Left lobe of liver (tissue), 2 donors: ENCODE results near the gene PPP1R26. TPM values are rescaled to one million over a fixed set of nuclear protein-coding genes. Genes with fewer than 3 reads are reported as not detected.
"Not testable (repeated sequence)": the region's sequence is repeated elsewhere in the genome, so short reads cannot be mapped to it uniquely, and the experiment has no call there.

Source experiments
- ATAC-seq: fragments of 200-7000 bp; cut with Tn5 transposase; one replicate; pipeline ENCODE4 v1.9.1; 2020; ENCODE audit warnings: mild to moderate bottlenecking, moderate library complexity
- DNase-seq: peaks from one replicate; pipeline ENCODE4 v3.0.0-alpha.2; 2020; ENCODE audit warnings: low spot score
- total RNA-seq: library from RNA; stranded (reverse); gene quantifications from one replicate; pipeline ENCODE4 v1.2.1, GENCODE V29; 2021
- donor health status: DM: no; HTN: no; CAD: no; lungs with moderate emphysema.
- donor health status: DM: no; HTN: yes; CAD: no.

PPP1R26 gene
- total RNA-seq, 1 donor from 2014 or later: 7.4 TPM

GRCh38 chr9:135519179-135519971, 39.8 kb downstream of the PPP1R26 start:
- DNase-seq: no peak
- no peak for ATAC-seq

GRCh38 chr9:135520916-135521607, 41.5 kb downstream of the PPP1R26 start, which contains the start of gene LCN1:
Gene LCN1 (plus strand): TSS chr9:135521440. CDS start chr9:135521498, 58 bp downstream.
- DNase-seq (peak; percentile 28), ATAC-seq (no peak)

GRCh38 chr9:135521608-135522095, 42.1 kb downstream of the PPP1R26 start:
- ATAC-seq: no peak
- peak; percentile 29 for DNase-seq

- DNase-seq (peak; percentile 39), ATAC-seq (no peak)
These were observed 42.7 kb downstream of the PPP1R26 start for GRCh38 chr9:135522137-135522877.

GRCh38 chr9:135522931-135523330, 43.3 kb downstream of the PPP1R26 start:
- ATAC-seq (no peak), DNase-seq (peak; percentile 39)

GRCh38 chr9:135523521-135524129, 44.0 kb downstream of the PPP1R26 start:
- DNase-seq: peak; percentile 37

GRCh38 chr9:135524130-135524861, 44.7 kb downstream of the PPP1R26 start:
- DNase-seq: peak; percentile 41

More at GRCh38 chr9:135523521-135524129, 44.0 kb downstream of the PPP1R26 start:
- no peak for ATAC-seq

GRCh38 chr9:135525241-135526088, 45.9 kb downstream of the PPP1R26 start:
- ATAC-seq (no peak), DNase-seq (peak; percentile 32)

More at GRCh38 chr9:135524130-135524861, 44.7 kb downstream of the PPP1R26 start:
- ATAC-seq: no peak

- ATAC-seq (no peak), DNase-seq (peak; percentile 37)
These were observed 46.6 kb downstream of the PPP1R26 start for GRCh38 chr9:135526089-135526729.

GRCh38 chr9:135526730-135527571, 47.4 kb downstream of the PPP1R26 start:
- peak; percentile 39 for DNase-seq

GRCh38 chr9:135528842-135529435, 49.4 kb downstream of the PPP1R26 start:
- peak; percentile 19 for DNase-seq
- not testable (repeated sequence) for ATAC-seq

More at GRCh38 chr9:135526730-135527571, 47.4 kb downstream of the PPP1R26 start:
- peak; percentile 20 for ATAC-seq

- ATAC-seq: no peak
- peak; percentile 22 for DNase-seq
These were observed 50.6 kb downstream of the PPP1R26 start for GRCh38 chr9:135530146-135530545.

GRCh38 chr9:135531096-135531495, 51.5 kb downstream of the PPP1R26 start:
- DNase-seq: peak; percentile 34
- no peak for ATAC-seq

- DNase-seq (peak; percentile 4), ATAC-seq (no peak)
These were observed 53.5 kb downstream of the PPP1R26 start for GRCh38 chr9:135533113-135533512.

- DNase-seq (peak; percentile 35), ATAC-seq (no peak)
These were observed 54.1 kb downstream of the PPP1R26 start for GRCh38 chr9:135533674-135534073.

- not testable (repeated sequence) for ATAC-seq
These were observed 54.7 kb downstream of the PPP1R26 start for GRCh38 chr9:135534192-135534711.

GRCh38 chr9:135534826-135535225, 55.2 kb downstream of the PPP1R26 start:
- DNase-seq: peak; percentile 7
- ATAC-seq: not testable (repeated sequence)

More at GRCh38 chr9:135534192-135534711, 54.7 kb downstream of the PPP1R26 start:
- DNase-seq: peak; percentile 18
